Iris pigment epithelial cell (primary cell): Measurements from ENCODE around the gene GP1BA.

Experiments used
- DNase-seq: peaks from one replicate; pipeline ENCODE4 v3.0.0-alpha.2; 2011; ENCODE audit warnings: low read depth

Gene GP1BA

DNA sequence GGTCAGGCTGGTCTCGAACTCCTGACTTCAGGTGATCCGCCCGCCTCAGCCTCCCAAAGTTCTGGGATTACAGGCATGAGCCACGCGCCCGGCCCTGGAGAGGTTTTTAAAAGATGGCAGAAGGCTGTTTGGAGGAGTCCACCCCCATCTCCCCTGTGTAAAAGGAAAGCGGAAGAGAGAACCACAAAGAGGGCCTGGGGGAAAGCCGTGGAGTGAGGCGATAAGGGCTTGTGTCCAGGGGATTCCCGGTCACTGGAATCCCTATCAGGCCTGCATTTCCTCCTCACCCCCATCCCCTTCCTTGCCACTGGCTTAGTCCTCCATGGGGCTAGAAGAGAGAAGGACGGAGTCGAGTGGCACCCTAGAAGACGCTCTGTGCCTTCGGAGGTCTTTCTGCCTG lies at the start of gene GP1BA:
Gene GP1BA (plus strand): TSS at position 315 of the 400 bp plus-strand sequence. CDS start 328 bp downstream, outside the sequence.
- no peak for DNase-seq

- DNase-seq, result no peak
Measured at GRCh38 chr17:4884489-4884888, 47.6 kb upstream of the GP1BA start.

- no peak for DNase-seq
Measured at GRCh38 chr17:4886830-4887229, 45.2 kb upstream of the GP1BA start.

- DNase-seq, result no peak
Measured at GRCh38 chr17:4887581-4887980, 44.5 kb upstream of the GP1BA start.

DNA sequence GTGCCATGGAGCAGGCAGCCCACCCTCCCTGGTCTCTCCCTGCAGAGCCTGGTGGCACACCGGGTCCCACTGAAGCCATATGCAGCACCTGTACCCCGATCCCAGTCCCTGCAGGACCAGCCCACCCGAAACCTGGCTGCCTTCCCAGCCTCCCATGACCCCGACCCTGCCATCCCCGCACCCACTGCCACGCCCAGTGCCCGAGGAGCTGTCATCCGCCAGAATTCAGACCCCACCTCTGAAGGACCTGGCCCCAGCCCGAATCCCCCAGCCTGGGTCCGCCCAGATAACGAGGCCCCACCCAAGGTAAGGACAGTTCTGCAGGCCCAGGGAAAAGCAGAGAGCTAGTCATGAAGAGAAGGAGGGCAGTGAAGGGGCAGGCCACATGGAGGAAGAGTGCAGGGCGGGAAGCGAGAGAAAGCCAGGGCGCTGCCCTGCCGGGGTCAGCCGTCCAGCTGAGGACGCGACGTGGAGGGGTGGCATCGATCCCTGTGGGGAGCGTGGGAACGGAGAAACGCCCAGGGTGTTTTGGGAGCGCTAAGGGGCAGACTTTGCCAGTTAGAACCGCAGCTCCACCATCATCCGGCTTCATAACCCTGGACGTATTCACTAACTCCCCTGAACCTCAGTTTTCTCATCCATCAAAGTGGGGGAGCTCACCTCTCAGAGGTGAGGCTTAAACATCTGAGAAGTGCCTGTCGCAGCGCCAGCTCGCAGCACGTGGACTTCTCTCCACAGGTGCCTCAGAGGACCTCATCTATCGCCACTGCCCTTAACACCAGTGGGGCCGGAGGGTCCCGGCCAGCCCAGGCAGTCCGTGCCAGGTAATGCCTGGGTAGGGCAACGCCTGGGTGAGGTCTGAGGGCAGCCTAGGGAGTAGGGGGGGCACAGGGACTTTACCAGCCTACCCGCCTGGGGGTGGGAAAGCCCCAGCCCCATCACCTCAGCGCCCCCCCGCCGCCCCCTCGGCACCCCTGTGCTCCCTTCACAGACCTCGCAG lies 40.4 kb upstream of the GP1BA start:
- no peak for DNase-seq

DNA sequence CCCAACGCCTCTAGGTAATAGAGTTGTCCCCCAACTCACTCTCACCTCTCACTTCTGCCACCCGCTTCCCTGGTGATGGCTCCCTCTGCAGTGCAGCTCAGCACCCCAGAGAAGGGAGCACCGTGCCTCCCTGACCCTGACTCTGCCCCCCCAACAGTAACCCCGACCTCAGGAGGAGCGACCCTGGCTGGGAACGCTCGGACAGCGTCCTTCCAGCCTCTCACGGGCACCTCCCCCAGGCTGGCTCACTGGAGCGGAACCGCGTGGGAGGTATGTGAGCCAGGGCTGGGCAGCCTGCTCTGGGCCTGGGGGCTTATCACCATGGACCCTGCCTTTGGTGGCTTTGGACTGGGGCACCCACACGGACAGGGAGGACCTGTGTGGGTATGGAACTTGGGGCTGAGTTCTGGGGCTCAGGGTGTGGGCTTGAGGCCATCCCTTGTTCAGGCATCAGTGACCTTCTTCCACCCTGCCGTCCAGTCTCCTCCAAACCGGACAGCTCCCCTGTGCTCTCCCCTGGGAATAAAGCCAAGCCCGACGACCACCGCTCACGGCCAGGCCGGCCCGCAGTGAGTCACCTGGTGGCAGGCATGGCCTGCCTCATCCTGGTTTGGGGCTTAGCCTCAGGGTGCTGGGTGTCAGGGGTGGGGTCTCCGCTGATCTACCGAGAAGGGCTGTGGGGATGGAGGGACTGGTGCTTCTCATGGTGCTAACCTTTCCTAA lies 39.4 kb upstream of the GP1BA start:
- no peak for DNase-seq

GRCh38 chr17:4893272-4893671 lies 38.8 kb upstream of the GP1BA start:
- DNase-seq, result no peak

DNA sequence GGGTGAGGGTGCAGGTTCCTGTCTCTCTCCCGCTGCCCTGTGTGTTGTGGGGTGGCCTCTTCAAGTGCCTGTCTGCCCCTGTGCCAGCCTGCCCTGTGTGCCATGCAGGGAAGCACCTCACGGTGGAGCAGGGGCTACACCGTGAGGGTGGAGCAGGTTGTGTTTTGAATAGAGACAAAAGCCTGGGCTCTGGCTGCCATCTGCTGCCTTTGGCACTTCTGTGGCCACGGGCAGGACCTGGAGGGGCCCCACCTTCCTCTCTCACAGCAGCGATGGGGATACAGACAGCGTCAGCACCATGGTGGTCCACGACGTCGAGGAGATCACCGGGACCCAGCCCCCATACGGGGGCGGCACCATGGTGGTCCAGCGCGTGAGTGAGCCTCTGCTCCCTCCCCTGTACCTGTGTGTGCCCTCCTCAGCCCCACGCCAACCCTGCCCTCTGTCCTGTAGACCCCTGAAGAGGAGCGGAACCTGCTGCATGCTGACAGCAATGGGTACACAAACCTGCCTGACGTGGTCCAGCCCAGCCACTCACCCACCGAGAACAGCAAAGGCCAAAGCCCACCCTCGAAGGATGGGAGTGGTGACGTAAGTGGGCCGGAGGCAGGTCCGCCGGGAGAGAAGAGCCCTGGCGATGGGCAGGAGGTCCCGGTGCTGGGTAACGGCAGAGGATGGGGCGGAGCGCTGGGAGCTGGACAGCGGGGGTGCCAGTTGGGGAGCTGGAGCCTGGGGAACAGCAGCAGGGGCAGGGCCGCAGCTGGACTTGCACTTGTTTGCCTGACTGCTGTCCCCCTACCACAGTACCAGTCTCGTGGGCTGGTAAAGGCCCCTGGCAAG lies 38.1 kb upstream of the GP1BA start:
- no peak for DNase-seq

GRCh38 chr17:4895121-4895520 lies 37.0 kb upstream of the GP1BA start:
- DNase-seq, result no peak

DNA sequence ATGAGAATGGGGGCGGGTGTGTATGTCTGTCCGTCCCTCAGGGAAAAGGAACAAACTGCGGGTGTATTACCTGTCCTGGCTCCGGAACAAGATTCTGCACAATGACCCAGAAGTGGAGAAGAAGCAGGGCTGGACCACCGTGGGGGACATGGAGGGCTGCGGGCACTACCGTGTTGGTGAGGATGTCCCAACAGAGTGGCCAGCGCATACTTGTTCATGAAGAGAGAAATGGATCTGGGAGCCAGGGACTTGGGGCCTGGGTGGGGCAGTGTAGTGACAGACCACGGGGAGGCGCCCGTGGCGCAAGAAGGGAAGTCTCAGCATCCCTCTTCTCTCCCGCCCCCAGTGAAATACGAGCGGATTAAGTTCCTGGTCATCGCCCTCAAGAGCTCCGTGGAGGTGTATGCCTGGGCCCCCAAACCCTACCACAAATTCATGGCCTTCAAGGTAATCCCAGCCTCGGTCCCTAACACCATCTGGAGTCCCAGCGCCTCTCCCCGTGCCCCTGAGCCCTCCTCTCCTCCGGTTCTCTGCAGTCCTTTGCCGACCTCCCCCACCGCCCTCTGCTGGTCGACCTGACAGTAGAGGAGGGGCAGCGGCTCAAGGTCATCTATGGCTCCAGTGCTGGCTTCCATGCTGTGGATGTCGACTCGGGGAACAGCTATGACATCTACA lies 36.3 kb upstream of the GP1BA start:
- no peak for DNase-seq

GRCh38 chr17:4896332-4897197 lies 35.5 kb upstream of the GP1BA start:
- no peak for DNase-seq

DNA sequence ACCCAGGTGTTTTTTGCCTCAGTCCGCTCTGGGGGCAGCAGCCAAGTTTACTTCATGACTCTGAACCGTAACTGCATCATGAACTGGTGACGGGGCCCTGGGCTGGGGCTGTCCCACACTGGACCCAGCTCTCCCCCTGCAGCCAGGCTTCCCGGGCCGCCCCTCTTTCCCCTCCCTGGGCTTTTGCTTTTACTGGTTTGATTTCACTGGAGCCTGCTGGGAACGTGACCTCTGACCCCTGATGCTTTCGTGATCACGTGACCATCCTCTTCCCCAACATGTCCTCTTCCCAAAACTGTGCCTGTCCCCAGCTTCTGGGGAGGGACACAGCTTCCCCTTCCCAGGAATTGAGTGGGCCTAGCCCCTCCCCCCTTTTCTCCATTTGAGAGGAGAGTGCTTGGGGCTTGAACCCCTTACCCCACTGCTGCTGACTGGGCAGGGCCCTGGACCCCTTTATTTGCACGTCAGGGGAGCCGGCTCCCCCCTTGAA lies 34.8 kb upstream of the GP1BA start:
- no peak for DNase-seq

DNA sequence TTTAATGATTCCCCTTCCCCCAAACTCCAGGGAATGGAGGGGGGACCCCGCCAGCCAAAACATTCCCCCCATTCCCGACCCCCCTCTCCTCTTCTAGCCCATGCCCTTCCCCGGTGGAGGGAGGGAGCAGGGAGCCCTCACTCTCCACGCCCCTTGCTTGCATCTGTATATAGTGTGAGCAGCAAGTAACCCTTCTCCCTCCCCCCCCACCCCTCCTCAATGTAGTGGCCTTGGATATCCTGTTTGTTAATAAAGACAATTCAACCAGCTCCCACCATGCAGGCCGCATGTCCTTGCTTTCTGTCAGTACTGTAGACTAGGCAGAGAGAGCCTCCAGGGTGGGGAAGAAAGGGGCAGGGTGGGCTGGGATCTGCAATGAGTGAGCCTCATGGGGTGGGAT lies 34.3 kb upstream of the GP1BA start:
- DNase-seq, result no peak

- DNase-seq, result no peak
Measured at GRCh38 chr17:4898351-4898750, 33.7 kb upstream of the GP1BA start.

- DNase-seq, result no peak
Measured at GRCh38 chr17:4898927-4899326, 33.1 kb upstream of the GP1BA start.

GRCh38 chr17:4899341-4900230 lies 32.5 kb upstream of the GP1BA start, which contains the start of gene C17orf107:
Gene C17orf107 (plus strand): TSS chr17:4899536. CDS start chr17:4899763, 227 bp downstream.
- DNase-seq, result peak; percentile 80

- no peak for DNase-seq
Measured at GRCh38 chr17:4900231-4901107, 31.6 kb upstream of the GP1BA start.

DNA sequence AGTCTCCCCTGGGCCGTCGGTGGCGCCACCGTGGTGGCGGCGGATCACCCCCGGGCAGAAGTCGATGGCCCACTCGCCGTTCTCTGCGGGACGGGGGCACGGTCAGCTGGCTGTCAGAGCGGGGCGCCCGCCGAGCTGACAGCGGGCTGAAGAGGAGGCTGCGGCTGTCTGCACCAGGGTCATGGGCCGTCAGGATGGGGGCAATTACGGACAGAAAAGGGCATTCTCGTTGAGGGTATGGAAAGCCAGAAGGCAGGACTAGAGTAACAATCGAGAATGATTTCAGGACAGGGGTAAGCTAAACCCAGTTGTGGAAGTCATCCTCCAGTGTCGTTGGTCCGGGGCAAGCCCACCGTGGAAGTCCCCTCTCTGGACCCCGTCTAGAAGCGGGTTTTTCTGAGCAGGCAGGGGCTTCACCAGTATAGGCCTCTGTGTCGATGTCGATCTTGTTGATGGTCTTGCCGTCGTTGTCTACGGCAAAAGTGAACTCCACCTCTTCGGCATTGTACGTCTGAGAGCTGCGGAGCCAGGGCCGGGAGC lies 30.9 kb upstream of the GP1BA start:
- DNase-seq, result no peak
